ENCODE measurements around the gene PIGM.

PIGM gene

GRCh38 chr1:159978107-159978398 lies 53.7 kb downstream of the PIGM start:
- Mint-ChIP-seq H3K27ac (no peak overlapping the region), H3K4me3 (no peak overlapping the region), H3K27me3 (ENCODE audit: low read depth) (peaks cover 5% of the 10 kb centered on the region), H3K4me1 (peaks cover 10% of the 10 kb centered on the region), H3K9me3 (no peaks in the 10 kb centered on the region), H3K36me3 (ENCODE audit: low read depth) (no peaks in the 10 kb centered on the region)
- no peak for TF ChIP-seq CTCF (IDR thresholded peaks at IDR 0.05; ENCODE audit: unreplicated experiment in 3 of 3)

GRCh38 chr1:159977364-159978106 lies 54.3 kb downstream of the PIGM start:
- TF ChIP-seq CTCF (IDR thresholded peaks at IDR 0.05; ENCODE audit: unreplicated experiment in 3 of 3) = no peak
- Mint-ChIP-seq H3K4me1 (peaks cover 10% of the 10 kb centered on the region), H3K36me3 (ENCODE audit: low read depth) (no peaks in the 10 kb centered on the region), H3K27ac (no peak overlapping the region), H3K4me3 (no peak overlapping the region), H3K27me3 (ENCODE audit: low read depth) (peaks cover 5% of the 10 kb centered on the region), H3K9me3 (no peaks in the 10 kb centered on the region)
